GM18861 (cell line): ENCODE measurements around the gene TMF1.

Experiments
- ATAC-seq: cut with Tn5 transposase; IDR thresholded peaks from one replicate; pipeline ENCODE4 v1.9.1; 2021; ENCODE audit not compliant: unreplicated experiment

Gene TMF1

DNA sequence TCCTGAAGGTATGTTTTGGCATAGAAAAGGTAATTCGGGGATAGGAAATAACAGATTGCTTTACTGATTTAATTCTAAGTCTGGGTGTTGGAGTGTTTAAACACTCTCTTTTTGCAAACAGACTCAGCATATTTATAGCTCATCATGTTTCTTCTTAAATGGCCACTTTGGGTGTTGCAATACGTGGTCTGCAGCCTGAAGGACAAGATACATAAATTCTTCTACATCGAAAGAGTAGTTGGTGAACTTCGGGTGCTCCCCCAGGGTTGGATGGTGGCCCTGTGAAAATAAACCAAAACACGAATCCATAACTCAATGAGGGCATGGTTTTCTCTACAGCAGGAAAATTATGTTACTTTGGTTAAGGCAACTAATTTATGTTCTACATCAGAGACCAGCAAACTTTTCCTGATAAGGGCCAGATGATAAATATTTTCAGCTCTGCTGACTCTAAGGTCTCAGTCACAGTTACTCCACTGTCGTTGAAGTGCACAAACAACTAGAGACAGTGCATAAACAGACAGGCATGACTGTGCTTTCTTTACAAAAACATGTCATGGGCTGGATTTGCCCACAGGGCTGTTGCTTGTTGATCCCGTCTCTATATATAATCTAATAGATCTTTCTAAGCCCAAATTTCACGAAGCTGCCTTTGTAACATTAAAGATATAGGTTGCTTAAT is 74.5 kb downstream of the TMF1 start:
- no peak for ATAC-seq

DNA sequence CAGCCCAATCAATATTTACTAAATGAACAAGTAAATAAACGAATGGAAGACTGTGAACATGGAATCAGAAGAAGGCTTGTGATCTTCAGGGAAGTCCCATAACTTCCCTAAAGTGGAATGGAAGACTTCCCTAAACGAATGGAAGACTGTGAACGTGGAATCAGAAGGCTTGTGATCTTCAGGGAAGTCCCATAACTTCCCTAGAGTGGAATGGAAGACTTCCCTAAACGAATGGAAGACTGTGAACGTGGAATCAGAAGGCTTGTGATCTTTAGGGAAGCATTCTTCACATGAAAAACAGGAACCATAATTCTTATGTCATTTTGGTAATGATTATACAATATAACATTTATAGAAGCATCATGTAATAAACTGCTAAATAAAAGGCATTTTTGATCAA is 77.4 kb downstream of the TMF1 start:
- ATAC-seq: no peak

DNA sequence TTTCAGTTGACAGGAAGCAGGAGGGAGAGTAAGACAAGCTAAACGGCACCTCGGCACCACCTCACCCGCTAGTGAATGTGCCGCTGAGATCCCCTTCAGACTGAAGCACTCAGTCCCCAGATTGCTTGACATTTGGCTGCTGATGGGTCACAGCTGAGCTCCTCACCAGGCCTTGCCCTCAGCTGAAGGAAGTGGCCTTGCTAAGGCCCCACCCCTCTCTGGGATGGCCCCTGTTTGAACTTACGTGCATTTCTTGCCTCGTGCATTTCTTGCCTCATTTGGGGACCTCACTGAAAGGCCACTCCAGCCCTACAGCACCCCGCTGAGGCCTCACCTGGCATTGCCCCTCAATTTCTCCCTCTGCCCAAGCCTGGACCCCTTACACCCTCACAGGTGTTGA is 78.5 kb downstream of the TMF1 start:
- ATAC-seq: no peak

DNA sequence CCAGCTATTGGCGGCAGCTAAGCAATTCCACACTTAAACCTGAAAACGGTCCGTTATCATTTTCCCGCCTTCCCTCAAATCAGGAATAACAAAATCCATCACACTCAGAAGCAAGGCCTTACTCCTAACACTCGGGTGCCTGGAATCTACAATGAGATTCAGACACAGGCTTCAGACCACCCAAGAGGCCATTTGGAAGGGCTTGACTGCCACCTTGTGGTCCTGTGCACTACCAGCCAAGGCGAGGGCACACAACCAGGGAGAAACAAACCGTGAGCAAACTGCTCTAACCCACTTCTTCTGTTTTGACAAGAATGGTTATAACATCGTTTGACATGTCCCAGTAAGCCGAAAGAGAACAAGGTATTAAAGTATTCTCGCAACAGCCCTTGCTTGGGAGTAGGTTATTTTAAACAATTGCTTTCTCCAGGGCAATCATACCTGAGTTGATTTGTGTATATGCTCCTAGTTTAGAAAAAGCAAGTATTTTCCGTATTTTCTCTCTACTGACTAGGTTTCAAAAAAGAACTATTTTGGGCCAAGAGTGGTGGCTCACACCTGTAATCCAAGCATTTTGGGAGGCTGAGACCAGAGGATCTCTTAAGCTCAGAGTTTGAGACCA is 79.7 kb downstream of the TMF1 start:
- no peak for ATAC-seq
